ENCODE measurements around the gene WNK2.
"Not testable (repeated sequence)": the region's sequence is repeated elsewhere in the genome, so short reads cannot be mapped to it uniquely, and the experiment has no call there.

The WNK2 gene

DNA sequence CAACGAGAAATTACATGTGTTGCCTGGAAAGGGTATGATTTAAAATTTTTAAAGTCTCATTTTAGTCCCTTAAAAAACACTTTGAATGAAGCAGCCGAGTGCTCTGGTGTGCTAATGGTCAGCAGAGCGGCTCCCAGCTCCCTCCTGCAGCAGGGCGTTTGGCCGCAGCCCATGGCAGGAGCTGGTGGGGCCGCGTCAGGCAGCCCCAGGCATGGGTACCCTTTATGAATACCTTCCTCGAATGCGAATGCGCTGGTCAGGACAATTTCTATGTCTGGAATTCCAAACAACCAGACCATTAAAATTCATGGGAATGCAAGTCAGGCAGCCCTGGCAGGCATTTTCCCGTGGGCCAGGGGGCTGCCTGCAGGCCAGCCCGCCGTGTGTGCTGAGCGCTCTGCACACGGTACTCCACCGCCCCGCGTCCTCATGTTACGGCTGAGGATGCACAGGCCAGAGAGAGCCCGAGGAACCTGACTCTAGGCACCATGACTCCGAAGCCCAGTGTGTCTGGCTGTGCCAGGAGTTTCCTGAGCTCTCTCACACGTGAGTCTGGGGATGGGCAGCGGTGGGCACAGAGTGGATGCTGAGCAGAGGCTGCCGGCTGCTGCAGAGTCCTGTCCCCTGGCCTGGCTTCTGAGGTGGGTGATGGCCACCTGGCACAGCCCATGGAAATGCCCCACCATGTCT is 123.7 kb downstream of the WNK2 start:
- DNase-seq (ENCODE audit: low spot score), result no peak

DNA sequence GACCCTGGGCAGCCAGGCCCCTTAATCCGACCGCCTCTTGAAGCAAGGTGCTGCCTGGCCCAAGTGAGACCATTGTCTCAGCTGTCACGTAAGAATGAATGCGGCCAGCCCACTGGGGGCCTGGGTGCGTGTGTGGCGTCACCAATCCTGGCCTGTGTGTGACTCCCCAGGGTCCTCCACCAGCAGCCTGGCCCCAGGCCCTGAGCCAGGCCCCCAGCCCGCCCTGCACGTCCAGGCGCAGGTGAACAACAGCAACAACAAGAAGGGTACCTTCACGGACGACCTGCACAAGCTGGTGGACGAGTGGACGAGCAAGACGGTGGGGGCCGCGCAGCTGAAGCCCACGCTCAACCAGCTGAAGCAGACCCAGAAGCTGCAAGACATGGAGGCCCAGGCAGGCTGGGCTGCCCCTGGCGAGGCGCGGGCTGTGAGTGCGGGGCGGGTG is 124.2 kb downstream of the WNK2 start:
- DNase-seq (ENCODE audit: low spot score), result no peak

DNA sequence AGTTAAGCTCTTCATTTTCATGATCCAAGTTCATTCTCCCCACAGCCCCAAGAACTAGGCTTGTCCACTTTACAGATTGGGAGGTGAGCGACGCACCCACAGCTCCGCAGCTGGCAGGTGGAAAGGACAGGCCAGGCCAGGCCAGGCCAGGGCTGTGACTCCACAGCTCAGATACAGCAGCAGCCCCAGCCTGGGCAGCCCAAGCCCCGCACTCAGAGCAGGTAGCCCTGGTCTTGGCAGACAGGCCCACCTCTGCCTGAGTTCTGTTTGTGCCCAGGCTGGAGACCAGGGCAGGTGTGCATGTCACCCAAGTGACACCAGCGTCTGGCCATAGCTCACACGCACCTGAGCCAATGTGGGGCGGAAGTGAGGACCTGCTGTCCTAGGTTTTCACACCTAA is 124.7 kb downstream of the WNK2 start:
- DNase-seq (ENCODE audit: low spot score), result no peak

DNA sequence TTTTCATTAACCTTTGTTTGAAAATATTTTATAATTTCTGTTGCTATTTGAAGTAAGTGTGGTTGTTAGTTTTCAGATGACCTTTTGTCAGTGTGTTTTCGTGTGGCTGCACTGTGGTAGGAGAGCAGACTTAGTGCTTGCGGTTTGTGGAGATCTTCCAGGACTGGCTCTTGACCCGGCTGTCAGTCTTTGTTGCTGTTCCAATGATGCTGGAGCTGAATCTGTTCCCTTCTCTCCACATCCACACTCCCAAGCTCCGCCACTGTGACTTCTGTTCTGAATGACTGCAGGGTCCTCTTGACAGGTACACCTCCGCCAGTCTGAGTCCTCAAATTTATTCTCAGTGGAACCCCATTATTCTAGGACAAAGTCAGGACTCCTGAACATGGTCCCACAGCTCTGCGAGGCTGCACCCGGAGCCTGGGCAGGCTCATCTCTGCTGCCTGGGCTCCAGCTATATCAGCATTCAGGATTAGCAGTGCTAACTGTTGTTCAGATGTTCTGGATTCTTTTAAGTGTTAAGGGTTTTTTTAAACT is 126.0 kb downstream of the WNK2 start:
- no peak for DNase-seq (ENCODE audit: low spot score)

DNA sequence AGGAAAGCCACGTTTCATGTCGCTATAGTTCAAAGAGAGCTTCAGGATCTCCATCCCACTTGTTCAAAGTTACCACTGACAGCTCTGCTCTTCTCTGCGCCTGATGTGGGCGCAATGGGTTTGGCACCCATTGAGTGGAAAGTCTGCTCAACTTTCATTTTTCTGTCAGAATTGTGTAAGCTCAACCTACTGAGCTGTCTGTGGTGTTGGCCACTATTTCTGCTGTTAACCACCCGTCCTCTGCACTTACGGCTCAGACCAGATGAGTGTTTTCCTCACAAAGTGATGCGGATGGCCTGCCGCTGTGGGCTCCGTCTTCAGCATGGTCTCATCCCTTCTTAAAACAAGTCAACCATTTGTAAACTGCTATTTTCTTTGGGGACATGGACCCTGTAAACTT is 131.2 kb downstream of the WNK2 start:
- DNase-seq (ENCODE audit: low spot score), result no peak

DNA sequence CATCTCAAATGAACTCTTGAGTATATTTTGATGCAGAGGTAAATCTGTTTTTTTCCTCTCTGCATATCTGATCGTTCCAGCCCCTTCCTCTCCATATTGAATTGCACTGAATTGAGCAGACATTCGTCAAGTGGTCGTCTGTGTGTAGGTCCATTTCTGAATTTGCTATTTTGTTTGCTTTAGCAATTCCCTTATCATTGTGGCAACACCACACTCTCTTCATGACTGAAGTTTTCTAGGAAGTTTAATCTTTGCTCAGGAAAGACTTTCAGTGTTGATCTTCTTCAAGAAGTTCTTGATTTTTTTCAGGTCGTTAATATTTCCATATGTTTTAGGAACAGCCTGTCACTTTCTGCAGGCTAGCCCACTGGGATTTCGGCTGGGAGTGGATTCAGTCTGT is 132.0 kb downstream of the WNK2 start:
- no peak for DNase-seq (ENCODE audit: low spot score)

DNA sequence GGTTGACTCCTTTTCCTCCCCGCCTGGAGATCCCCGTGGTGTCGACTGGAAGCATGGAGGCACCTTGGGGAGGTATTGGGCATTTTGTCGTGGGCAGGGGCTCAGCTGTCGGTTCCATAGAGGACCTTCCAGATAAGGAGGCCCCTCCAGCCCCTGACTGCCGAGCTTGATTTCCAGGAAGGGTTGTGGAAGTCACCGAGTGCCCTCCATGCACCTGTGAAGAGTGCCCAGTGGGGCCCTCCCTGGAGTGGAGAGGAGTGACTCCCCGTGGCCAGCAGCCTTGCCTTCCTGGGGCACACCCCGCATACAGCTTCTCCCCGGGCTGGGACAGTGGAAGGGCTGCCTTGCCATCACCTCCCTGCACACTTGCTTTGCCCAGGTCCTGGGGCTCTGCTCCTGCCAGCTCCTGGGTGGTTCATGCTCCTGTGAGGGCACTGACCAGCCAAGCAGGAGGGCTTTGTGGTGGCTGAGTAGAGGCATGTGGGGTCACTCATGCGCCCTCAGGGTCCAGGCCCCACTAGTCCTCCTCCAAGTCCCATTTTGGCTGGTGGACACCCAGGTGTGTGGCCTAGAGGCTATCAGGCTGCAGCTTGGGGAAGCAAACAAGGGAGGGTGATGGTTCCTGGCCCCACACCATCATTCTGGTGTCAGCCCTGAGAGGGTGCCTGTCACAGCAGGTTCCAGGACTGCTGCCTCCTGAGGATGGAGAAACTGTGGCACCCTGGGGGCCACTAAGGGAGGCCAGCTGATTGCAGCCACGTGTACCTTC is 133.0 kb downstream of the WNK2 start:
- DNase-seq (ENCODE audit: low spot score), result no peak

DNA sequence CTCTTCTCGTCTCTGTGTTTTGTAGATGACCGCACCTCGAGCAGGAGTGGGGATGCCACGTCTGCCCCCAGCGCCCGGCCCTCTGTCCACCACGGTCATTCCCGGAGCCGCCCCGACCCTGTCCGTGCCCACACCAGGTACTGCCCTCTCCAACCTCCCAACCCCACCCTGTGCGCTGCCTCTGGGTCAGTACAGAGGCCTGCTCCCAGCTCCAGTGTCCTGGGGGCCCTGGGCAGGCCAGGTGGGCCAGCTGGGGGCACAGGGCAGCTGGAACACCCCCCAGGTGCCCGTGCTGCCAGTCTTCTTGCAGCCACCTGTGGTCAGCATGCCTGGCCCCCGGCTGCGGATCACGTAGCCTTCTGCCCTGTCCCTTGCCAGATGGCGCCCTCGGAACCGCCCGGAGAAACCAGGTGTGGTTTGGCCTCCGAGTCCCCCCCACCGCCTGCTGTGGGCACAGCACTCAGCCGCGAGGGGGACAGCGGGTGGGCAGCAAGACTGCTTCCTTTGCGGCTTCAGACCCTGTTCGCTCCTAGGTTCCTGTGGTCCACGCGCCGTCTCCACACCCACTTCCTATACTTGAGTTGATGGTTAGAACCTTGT is 133.7 kb downstream of the WNK2 start:
- DNase-seq (ENCODE audit: low spot score), result no peak

DNA sequence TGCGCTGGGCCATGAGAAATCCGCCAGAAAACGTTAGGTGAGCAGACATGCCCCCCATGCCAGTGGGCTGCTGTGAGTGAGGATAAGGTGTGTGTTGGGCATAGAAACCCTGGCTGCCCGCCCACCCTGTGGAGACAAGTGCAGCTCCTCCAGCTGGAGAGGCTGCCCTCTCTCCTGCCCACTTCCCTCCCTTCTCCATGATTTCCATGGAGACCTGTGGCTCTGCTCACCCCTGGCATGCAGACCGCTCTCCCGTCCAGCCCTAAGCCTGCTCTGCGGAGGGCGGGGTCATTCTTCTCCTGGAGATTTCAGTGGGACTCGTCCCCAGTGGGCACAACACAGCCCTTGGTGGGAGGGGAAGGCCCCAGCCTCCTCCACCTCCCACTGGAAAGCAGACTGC is 134.5 kb downstream of the WNK2 start:
- DNase-seq (ENCODE audit: low spot score), result no peak

DNA sequence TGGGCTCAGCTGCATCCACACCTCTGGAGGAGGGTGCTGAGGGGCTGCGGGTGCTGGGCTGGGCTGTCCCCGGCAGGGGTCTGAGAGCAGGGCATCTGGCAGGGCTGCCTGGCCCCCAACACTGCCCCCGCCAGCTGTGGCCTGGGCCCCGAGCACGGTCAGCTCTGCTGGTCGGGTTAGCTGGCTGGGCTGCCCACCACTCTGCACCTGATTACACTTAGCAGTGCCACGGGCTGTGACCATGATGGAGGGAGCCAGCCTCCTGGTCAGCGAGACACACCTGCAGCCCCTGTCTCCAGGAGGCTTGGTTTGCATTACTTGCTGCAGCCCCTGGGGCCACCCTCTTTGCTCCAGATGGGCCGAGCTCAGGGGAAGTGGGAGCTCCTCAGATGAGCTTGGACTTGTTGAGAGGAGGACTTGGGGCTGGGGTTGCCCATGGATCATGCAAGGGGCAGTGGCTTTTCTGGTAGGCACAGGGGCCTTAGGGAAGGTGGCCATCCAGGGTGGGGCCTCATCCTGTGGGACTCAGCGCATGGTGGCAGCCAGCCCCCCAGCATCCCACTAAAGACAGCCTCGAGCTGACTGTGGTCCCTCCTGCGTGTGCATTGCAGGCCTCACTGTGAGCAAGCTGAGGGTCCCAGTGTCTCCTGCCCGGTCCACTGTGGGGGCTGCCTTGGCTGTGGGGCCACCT is 135.5 kb downstream of the WNK2 start:
- DNase-seq (ENCODE audit: low spot score), result no peak

DNA sequence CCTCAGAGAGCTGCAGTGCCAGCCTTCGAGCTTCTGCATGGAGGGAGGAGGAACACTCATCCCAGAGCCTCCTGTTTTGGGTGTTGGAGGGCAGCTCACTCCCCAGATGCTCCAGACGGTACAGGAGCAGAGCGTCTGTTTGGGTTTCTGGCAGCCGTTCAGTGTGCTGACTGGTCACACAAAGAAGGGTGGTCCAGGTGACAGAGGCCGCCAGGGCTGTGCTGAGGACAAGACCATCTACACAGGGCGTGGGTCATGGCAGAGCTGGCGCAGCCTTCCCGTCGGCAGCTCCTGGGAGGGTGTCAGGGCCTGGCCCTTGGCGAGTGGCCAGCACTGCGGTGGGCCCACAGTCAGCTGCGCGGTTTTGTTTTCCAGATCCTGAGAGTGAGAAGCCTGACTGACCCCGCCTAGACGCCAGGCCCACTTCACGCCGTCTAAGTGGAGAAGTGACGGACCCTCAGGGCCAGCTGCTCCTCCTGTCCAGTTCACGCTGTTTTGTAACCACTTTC is 136.1 kb downstream of the WNK2 start:
- no peak for DNase-seq (ENCODE audit: low spot score)

DNA sequence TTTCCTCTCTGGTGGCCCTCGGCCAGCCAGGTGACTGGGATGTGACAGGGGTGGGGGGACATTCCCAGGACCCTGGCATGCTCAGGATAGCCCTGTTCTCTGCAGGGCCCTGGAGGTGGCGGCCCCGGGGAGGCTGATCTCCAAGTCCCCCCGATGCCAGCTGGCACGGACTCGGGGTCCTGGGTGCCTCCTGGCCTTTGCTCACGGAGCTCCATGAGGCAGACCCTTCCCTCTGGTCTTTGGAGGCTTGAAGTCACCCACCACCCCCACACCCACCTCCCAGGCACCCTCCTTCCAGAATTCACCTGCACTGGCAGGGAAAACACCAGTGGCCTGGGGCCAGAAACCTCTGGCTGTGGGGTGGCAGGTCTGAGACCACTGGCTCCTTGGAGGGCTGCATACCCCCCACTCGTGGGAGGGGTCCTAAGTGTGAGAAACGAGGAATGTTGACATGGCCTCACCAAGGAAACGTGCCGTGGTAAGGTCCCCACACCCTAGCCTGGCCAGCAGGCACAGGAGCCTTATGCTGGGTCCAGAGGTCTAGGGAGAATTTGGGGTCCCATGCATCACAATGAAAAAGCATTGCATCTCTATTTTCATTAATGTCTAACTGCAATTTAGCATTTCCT is 136.8 kb downstream of the WNK2 start:
- no peak for DNase-seq (ENCODE audit: low spot score)

DNA sequence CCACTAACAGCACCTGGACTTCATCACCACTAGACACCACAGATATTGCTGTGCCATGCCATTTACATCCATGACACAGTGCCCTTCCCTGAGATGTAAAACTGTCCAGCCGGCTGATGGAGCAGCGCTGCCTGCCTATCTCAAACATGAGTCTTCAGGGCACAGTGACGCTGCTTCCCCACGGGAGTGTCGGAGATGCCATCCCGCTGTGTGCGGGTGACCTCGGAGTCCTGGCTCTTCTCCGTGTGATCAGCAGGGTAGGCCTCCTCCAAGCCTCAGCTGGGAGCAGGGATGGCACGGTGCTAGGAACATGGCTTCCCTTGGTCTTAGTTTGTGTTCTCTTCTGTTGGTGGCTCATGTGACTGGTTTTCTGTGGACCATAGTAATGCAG is 137.3 kb downstream of the WNK2 start:
- DNase-seq (ENCODE audit: low spot score), result no peak

DNA sequence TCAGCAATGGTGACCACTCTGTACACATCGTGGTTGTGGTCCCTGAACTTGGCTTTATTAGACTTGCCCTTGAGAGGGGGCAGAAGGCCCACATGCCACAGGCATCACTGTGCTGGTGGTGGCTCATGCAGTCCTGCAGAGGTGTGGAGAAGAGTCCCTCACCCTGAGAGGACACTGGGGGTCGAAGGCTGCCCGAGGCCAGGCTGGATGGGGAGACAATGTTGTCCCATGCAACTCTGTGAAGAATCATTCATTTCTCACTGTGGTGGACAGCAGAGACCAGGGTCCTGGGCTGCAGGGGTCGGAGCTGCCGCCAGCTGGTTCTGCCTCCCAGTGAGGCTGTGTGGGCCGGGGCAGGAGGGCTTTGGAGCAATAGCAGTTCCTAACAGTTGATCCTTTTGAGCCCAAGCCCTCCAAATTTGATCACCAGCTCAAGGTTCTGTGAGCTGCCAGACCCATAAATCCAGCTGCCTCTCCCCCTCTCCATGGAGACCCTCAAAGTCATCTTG is 139.6 kb downstream of the WNK2 start:
- not testable (repeated sequence) for DNase-seq (ENCODE audit: low spot score)

DNA sequence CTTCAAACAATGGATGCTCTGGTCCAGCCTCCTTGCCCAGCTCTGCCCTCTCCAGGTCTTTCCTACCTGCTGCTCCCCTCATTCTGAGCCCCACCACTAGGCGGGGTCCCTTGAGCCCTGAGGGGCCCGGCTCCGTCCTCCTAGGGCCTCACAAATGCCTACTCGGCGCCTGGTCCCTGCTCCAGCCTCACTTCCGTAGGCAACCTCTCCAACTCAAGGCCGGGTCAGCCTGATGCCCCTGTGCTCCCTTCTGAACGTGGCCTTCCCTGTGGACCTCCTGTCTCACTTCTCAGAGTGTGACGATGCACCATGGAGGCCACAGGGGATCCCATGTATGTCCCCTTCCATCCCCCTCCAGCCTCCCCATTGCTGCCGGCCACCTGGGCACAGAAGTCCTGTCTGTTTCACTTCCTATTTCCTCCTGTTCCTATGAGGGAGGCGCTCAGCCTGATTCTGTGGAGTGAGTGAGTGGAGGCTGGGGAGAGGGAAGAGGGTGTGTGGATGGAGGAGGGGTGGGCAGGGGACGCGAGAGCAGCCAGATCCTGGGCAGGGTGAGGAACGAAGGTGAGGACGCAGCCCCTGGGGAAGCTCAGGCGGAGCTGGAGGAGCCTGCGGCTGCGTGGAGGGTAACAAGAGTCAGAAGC is 140.4 kb downstream of the WNK2 start:
- DNase-seq (ENCODE audit: low spot score), result no peak

DNA sequence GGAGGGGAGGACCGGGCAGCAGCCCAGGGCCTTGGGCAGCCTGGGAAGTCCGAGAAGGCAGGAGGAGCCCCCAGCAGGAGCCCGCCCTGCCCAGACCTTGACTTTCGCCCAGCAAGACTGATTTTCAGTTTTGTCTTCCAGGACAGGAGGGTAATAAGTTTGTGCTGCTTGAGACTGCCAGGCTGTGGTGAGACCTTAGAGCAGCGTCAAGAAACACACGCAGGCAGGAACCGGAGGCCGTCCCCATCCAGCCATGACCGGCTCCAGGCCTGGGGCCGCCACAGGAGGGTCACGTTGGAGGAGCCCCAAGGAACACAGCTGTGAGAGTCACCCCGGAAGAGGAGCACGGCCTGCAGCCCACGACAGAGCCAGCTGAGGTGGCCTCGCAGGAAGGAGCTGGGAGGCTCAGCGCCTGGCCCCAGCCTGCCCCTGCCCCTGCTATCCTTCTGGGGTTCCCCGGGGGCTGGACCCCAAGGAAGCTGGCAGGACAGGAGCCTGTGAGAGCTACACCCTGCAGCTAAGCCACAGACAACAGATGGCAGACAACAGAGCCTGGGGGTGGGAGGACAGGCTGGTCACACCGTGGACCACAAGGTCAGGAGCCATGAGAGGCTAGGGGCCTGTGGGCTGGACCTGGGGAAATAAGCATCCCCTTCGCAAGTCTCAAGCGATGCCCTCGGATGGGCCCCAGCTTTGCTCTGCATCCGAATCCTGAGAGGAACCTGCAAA is 141.5 kb downstream of the WNK2 start:
- no peak for DNase-seq (ENCODE audit: low spot score)

DNA sequence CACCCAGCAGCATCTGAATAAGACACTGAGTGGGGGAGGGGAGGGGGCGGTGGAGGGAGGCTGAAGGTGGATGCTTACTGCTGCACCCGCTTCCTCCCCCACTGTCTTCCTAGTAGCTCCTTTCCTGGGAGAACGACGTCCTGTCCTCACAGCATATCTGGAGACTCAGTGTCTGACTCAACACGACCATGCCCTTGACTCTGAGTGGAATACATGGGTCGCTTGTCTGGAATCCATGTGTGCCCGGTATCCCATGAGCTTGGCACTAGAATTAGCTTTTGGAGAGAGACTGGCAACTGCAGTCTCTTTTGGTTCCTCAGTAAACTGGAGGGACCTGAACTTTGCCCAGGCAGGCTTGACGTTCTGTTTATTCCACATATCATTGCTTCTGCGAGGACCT is 142.1 kb downstream of the WNK2 start:
- DNase-seq (ENCODE audit: low spot score), result peak; percentile 20

DNA sequence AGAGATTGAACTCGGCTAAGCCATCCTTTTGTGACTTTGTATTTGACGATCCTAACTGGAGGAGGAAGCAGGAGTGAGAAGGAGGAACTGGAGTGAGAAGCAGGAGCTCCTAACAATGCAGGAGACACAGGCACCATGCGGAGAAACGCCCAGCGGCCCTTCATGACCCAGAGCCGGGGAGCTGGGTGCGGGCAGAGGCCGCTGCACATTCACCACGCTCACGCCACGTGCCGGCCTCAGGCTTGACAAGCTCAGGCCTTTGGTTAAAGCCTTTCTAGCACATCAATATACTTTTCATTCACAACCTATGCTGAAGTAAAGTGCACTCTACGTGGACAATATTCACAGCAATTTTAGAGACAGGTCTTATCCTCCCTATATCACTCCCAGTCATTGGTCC is 142.7 kb downstream of the WNK2 start:
- no peak for DNase-seq (ENCODE audit: low spot score)

DNA sequence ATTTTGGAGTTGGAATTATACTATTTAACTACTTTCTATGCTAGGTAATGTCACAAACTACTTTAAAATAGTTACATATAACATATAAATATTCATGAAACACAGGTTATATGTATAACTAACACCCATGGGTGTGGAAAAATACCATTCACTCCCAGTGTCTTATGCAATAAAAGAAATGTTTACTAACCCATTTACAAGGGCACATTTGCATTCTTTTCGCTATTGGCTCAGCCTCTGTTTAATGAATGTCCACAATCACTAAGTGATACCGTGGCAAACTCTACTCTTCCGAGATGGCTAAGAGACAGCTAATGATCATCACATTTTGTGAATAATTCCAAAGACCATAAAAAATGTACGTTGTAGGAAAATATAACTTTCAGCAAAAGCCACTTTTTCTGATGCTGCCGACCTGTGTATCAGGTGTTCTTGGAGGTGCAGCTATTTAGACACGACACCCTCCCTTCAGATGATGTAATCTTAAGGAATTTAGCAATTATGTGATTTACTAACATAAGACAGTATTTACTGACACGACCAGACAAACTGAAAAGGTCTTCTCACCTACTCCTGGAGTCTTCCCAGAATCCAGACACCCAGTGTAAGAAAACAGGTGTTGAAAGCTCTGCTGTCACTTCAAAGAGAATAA is 145.8 kb downstream of the WNK2 start:
- DNase-seq (ENCODE audit: low spot score), result no peak

DNA sequence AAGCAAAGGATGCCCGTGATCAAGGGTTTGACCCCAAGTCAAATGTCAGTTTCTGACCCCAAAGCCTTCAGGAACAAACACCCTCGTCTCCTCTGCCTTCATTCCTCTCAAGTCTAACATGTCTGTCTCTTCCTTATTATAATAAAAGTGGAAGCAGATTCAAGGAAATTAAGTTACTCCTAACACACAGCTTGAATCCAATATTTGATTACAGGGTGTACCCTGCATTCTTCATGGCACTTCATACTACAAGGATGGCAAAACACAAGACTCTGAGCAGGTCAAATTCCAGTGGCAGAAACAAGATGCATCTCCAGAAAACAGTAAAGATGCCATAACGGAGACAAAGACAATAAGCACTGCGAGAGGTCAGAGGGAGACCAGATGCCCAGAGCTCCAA is 148.4 kb downstream of the WNK2 start:
- no peak for DNase-seq (ENCODE audit: low spot score)
